Measurements from ENCODE around the gene KIZ.

DNA sequence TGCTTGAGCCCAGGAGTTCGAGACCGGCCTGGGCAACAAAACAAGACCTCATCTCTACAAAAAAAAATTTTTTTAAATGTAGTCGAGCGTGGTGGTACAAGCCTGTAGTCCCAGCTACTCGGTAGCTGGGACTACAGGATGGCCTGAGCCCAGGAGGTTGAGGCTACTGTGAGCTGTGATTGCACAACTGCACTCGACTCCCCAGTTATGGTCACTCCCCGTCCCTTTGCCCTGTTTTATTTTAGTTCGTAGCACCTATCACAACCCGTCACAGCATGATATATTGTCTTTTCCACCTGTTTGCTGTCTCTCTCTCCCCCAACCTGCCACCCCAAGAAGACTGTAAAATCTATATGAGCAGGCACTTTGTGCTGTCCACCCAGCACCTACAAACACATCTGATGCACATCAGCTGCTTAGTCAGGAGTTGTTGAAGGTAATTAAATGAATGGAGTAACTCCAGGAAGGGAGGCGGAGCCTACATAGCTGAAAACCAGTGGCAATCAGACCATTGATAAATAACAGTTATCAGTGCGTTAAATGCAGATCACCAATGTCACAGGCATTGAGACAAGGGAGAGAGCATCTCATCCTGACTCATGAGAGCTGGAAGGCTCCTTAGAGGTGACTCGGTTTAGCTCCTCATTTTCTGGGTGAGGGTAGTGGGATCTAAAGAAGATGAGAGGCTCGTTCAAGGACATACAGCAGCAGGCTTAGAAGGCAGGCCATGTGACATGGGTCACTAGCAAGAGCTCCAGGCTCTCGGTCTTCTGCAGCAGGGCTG, 162.9 kb downstream of the KIZ start:
- TF ChIP-seq, protein P1, sequence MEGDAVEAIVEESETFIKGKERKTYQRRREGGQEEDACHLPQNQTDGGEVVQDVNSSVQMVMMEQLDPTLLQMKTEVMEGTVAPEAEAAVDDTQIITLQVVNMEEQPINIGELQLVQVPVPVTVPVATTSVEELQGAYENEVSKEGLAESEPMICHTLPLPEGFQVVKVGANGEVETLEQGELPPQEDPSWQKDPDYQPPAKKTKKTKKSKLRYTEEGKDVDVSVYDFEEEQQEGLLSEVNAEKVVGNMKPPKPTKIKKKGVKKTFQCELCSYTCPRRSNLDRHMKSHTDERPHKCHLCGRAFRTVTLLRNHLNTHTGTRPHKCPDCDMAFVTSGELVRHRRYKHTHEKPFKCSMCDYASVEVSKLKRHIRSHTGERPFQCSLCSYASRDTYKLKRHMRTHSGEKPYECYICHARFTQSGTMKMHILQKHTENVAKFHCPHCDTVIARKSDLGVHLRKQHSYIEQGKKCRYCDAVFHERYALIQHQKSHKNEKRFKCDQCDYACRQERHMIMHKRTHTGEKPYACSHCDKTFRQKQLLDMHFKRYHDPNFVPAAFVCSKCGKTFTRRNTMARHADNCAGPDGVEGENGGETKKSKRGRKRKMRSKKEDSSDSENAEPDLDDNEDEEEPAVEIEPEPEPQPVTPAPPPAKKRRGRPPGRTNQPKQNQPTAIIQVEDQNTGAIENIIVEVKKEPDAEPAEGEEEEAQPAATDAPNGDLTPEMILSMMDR (IDR thresholded peaks at IDR 0.05; ENCODE audit: low read depth, low read length) = no peak
- no peak for TF ChIP-seq POLR2A (IDR thresholded peaks at IDR 0.05; ENCODE audit: extremely low read depth, insufficient read length)
- TF ChIP-seq, protein P2, sequence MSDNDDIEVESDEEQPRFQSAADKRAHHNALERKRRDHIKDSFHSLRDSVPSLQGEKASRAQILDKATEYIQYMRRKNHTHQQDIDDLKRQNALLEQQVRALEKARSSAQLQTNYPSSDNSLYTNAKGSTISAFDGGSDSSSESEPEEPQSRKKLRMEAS (IDR thresholded peaks at IDR 0.05; ENCODE audit: low read depth, low read length) = no peak

All from NB4 (cell line).